GM19395 (cell line): Measurements from ENCODE around the gene PLAC8.
"Not testable (repeated sequence)": the region's sequence is repeated elsewhere in the genome, so short reads cannot be mapped to it uniquely, and the experiment has no call there.

Source experiments
- ATAC-seq: cut with Tn5 transposase; IDR thresholded peaks from one replicate; pipeline ENCODE4 v1.9.1; 2021; ENCODE audit warnings: mild to moderate bottlenecking, moderate library complexity; ENCODE audit not compliant: unreplicated experiment

Gene PLAC8

GRCh38 chr4:83074086-83074704 is 40.3 kb downstream of the PLAC8 start:
- ATAC-seq: peak; percentile 90

- ATAC-seq: no peak
These were observed 43.4 kb downstream of the PLAC8 start for GRCh38 chr4:83071116-83071515.

- no peak for ATAC-seq
These were observed 47.4 kb downstream of the PLAC8 start for GRCh38 chr4:83067058-83067639.

- ATAC-seq: no peak
These were observed 49.3 kb downstream of the PLAC8 start for GRCh38 chr4:83065266-83065665.

GRCh38 chr4:83062739-83063138 is 51.8 kb downstream of the PLAC8 start:
- ATAC-seq: no peak

- ATAC-seq: no peak
These were observed 59.6 kb downstream of the PLAC8 start for GRCh38 chr4:83054928-83055327.

GRCh38 chr4:83048781-83049180 is 65.7 kb downstream of the PLAC8 start:
- ATAC-seq: not testable (repeated sequence)

GRCh38 chr4:83046693-83047473 is 67.6 kb downstream of the PLAC8 start:
- no peak for ATAC-seq

GRCh38 chr4:83043801-83044407 is 70.6 kb downstream of the PLAC8 start:
- no peak for ATAC-seq

GRCh38 chr4:83043157-83043556 is 71.4 kb downstream of the PLAC8 start:
- not testable (repeated sequence) for ATAC-seq

- no peak for ATAC-seq
These were observed 74.3 kb downstream of the PLAC8 start for GRCh38 chr4:83040269-83040668.
